GM19043 (cell line): Measurements from ENCODE around the gene SLC12A1.

Experiments
- ATAC-seq: cut with Tn5 transposase; IDR thresholded peaks from one replicate; pipeline ENCODE4 v1.9.1; 2021; ENCODE audit warnings: low read depth; ENCODE audit not compliant: unreplicated experiment

SLC12A1 gene

DNA sequence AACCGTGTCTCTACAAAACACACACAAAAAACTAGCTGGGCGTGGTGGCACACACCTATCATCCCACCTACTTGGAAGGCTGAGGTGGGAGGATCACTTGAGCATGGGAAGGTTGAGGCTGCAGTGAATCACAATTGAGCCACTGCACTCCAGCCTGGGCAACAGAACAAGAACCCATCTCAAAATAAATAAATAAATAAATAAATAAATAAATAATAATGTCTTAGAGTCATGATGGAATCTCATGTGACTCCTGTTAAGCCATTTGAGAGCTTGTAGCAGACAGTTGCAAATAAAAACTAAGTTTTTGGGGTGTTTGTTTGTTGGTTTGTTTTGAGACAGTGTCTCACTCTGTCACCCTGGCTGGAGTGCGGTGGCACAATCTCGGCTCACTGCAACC lies 33.2 kb downstream of the SLC12A1 start:
- ATAC-seq = no peak

DNA sequence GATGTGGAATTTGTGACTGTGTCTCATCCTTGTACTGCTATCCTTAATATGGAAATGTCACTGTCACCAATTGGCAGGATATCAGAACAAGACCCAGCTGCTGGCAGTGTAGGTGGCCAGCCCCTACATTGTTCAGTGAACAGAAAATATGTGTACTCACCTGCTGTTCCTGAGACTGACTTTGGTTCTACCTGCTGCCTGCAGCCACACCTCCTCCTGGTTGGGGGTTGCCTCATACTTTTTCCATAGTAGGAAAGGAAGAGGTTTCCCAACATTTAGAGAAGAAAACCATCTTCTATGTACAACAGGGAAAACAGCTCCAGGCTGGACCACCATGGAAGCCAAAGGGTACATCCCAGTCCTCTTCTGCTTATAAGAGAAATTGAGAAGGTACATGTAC lies 35.9 kb downstream of the SLC12A1 start:
- ATAC-seq = no peak

DNA sequence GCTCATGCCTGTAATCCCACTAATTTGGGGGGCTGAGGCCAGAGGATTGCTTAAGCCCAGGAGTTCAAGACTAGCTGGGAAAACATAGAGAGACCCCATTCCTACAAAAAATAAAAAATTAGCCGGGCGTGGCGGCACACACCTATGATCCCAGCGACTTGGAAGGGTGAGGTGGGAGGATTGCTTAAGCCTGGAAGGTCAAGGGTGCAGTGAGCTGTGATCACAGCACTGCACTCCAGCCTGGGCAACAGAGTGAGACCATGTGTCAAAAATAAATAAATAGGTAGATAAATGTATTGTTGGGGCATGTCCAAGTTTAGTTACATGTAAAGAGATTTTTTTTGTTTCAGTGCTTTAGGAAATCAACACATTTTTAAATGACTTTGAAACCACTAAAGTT lies 36.4 kb downstream of the SLC12A1 start:
- ATAC-seq = no peak

DNA sequence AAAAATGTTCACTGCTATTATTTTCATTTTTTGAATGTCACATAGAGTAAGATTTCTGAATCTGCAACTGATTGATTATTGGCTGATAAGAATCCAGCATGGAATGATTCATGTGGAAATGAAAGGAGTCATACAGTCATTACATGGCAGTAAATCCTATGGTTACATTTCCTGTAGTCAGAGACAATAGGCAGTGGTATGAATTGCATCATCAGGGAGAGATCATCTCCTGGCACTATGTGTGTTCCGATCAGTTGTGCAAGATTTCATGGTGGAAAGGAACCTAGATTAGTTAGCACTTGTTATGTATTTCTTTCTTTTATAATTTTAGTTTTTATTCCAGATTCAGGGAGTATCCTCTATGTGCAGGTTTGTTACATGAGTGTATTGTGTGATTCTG lies 38.8 kb downstream of the SLC12A1 start:
- no peak for ATAC-seq

DNA sequence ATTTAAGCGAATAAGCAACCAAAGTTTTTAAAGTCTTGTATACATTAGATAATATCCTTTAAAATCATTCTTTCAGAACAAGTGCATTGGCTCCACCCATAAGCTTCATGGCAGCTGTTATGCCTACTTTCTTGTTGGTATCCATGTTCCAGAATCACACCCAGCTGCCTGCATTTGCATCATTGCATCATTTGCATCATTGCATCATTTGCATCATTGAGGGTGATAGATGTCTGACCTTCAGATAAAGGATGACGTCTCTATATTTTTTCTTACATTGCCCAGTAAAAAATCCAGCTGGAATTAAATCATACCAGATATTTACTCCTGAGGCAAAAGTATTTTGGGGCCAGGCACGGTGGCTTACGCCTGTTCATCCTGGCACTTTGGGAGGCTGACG lies 42.3 kb downstream of the SLC12A1 start:
- ATAC-seq = no peak

DNA sequence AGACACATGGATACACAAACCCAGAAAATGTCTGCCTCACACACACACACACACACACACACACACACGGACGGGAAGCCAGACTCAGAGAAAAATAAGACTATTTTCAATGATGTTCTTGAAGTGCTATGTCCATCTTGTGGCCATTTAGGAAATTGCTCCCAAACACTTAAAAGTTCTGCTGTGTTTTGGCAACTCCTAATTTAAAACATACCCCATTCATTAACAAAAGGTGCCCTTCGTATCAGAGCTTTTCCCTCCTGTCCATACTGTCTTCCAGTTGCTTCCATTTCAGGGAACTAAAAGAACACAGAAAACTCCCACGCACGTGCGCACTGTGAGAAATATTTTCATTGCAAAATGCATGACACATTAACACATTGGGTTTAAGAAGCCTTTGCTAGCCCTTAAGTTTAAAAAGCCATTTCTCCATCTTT lies 44.6 kb downstream of the SLC12A1 start:
- peak; percentile 66 for ATAC-seq

DNA sequence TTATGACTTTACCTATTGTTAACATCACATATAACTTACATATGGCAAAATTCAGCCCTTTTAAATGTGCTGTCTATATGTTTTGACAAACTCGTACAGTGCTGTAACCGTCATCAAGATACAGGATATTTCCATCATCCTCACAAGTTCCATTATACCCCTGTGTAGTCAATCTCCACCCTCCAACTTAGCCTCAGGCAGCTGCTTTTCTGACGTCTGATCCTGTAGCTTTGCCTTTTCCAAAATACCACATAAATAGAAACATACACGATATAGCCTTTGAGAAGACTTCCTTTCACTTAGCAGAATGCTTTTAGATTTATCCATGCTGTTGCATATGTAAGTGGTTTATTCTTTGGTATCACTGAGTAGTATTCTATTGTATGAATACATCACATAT lies 47.1 kb downstream of the SLC12A1 start:
- ATAC-seq = no peak

DNA sequence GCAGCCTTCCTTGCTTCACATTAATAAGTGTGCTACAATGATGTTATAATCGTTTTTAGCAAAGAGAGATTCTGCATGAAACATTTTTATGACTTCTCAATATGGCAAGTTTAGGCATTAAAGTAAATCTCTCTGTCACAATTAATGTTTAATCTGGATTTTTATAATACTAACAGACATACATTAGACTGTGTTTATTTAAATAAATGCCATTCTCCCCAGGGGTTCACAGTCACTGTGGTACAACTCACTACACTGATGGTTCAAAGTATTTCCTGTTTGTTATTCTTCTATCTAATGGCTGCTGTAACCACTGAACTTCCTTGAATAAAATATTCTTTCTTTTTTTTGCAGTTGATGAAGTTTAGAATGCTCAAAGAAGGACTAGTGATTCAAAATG lies 59.0 kb downstream of the SLC12A1 start:
- no peak for ATAC-seq

DNA sequence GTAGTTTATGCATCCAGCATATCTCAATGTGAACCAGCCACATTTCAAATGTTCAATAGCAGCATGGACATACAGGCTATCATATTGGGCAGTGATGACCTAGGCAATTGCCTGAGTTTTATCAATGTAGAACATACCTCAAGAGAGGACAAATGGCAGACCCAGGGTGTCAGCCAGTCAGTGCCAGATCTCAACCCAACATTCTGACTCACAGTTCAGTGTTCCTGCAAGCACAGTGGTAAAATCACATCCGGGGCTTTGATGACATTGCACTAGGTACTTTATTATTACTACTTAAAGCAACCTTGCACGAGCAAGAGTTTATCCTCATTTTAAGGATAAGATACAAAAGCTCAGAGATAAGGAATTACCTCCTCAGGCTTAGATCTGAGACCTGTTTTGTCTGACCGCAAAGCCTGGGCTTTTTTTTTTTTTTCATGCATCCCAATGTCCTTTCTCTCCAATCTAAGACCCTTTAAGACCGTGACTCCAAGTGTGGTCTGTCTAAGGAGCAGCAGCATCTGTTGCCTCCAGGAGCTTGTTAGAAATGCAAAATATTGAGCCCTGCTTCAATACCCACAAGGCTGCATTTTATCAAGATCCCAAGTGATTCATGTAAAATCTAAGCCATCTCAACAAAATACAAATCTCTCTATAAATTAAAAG lies 60.1 kb downstream of the SLC12A1 start:
- no peak for ATAC-seq

DNA sequence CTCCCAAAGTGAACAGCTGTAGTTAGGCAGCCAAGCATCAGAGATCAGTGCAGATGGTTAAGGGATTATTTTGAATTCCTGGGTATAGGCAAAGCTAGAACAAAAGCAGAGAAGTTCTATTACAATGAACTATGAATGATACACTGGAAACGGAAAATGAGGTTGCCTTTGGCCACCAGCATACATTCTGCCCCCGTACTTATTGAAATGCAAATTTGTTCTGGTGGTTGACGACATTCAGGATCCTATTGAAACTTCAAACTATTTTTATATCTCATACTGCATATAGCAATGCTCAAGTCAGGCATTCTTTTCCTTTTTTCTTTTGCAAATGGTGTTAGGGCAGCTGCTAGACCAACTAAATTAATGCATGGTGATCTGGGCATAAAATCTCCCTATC lies 61.7 kb downstream of the SLC12A1 start:
- ATAC-seq = no peak

DNA sequence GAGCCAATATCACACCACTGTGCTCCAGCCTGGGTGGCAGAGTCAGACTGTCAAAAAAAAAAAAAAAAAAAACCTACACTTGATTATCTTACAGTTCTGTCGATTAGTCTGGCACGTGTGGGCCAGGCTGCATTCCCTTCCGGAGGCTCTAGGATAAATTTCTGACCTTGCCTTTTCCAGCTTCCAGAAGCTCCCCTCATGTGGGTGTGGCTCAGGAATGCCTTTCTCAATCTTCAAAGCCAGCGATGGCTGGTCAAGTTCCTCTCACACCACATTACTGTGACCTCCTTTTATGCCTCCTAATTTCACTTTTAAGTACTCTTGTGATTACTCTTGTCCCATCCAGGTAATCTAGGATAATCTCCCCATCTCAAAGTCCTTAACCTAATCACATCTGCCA lies 66.9 kb downstream of the SLC12A1 start:
- ATAC-seq = no peak

DNA sequence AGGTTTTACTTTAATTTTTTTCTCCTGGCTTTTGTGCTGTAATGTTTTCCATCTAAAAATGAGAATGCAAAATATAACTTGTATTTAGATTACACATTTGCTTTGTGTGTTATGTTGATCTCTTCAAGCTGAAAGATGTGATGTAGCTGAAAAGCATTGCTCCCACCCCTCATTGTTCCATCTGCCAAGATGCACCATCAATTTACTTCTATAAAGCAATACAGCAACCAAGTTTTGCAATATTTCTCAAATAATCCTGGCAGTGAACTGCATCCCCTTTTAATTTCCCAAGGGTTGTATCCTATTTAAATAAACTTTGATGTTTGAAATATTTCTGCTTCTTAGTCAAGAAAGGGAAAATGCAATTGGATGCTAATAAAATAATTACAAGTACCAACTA lies 72.6 kb downstream of the SLC12A1 start:
- ATAC-seq = no peak

DNA sequence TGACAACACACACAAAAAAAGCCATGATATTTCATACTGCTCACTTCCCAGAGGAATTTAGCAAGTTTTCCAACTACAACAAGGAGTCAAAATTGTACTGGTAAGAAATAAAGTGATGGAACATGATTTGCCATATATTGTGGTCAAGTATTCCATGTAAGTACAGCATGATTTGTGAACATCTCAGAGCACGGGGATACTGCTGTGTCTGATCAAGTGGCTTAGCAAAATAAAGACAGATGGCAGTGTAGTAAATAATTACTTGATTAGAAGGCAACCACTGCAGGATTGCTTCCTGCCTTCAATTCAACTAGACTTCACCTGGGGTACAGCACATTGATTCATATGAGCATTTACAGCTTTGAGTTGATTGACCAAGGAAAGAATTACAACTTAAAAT lies 73.5 kb downstream of the SLC12A1 start:
- no peak for ATAC-seq

DNA sequence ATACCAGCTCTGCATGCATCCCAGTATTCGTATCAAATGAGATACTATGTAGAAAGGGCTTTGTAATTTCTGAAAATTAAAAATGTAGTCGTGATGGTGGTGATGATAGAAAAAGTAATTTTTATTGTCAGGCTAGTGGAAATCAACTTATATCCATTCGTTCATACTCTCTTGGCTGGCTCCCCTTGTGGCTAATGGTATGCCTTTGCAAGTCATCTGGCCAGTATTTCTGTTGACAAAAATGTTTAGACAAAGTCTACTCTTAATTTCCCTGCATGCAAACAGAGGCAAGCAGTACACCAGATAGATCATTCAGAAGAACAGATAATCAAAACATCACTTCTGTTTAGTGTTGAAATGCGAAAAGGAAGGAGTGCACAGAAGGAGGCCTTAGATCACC lies 75.6 kb downstream of the SLC12A1 start:
- ATAC-seq = no peak

DNA sequence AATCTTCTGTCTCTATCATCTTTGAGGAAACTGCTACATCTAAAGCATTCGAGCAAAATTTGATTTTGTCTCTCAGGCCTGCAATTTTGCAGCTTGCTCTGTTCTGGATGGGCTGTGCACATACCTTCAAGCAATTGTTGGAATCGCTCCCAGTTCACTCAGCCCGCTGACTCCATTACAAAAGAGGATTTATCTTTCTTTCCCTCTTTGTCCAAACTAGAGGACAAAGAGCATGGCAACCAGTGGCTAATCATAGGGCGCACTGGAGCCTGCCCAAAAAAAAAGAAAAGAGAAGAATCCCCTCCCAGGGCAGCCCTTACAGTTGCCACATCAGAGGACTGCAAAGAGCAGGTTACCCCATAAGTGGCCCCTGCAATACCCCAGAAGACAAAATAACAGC lies 76.1 kb downstream of the SLC12A1 start:
- no peak for ATAC-seq

DNA sequence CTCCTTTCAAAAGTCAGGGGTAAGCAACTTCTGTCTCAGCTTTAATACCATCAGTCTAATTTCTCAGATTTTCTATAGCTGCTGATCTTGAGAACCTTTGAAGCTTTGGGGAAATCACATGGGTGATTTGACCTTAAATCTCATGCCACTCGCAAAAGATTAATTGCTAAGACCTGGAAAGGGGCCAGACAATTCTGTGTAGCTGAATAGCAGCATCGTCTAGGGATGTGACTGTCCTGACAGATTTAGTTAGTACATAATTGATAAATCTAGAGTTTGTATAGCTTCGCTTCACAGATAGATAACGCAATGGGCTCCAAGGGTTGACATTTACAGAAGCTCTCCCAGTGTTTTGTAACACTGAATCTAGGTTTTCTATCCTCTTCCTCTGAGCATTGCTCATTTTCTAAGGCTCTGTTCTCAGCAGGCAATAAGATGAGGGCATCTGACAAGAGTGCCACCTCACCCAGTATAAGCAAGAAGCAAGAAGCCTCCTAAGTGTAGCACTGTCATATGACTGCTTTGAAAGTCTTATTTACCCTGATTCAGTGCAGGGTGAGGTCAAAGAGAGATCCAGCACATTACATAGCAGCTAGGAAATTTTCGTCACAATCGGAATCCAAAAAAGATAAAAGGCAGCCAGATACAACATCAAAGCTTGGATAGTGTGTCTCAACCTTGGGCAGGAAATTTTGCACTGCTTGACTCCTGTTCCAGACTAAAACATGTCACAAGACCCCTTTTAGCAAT lies 77.5 kb downstream of the SLC12A1 start:
- ATAC-seq = no peak

DNA sequence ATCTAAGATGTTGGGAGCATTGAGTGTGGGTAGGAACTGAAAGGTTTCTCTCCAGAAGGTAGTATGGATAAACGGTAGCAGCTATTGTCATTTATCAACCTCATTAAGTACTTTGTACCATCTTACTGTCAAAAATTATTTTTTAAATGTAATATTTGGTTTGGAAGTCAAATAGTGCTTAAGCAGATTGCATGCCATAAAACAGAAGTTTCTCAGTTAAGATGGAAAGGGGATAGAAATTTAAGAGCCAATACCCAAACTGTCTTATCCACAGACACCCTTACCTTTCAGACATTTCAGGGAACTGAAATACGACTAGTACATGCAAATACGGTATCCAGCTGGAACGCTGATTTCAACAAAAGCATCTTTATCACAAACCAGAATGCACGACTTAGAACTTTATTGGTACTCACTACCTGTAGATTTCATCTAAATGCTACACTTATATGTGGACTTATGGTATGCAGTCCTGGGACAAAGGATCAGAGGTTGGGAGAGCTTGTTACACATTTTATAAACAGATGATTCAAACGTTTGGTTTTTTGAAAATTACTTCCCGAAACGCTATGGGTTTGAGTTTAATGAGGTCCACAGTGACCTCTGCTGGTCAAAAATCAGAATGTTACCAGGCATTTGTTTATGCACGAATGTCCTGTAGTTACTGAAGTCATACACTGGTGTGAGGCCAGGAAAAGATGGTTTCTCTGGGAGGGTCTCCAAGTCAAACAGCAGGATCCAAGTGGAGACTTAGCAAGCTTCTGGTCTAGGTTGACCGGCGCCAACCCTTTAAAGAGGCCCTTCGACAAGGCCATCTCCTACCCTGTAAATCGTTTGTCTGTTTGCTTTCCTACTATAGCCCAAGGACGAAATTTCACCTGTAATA lies 79.5 kb downstream of the SLC12A1 start:
- ATAC-seq = peak; percentile 73

DNA sequence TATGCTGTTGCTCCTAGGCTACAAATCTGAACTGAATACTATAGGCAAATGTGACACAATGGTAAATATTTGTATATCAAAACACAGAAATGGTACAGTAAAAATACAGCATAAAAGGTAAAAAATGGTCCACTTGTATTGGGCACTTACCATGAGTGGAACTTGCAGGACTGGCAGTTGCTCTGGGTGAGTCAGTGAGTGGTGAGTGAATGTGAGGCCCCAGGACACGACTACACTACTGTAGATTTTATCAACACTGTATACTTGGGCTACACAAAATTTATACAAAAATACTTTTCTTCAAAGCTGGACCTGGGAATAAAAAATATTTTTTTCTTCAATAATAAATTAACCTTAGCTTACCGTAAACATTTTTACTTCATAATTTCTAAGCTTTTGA lies 83.5 kb downstream of the SLC12A1 start:
- no peak for ATAC-seq

DNA sequence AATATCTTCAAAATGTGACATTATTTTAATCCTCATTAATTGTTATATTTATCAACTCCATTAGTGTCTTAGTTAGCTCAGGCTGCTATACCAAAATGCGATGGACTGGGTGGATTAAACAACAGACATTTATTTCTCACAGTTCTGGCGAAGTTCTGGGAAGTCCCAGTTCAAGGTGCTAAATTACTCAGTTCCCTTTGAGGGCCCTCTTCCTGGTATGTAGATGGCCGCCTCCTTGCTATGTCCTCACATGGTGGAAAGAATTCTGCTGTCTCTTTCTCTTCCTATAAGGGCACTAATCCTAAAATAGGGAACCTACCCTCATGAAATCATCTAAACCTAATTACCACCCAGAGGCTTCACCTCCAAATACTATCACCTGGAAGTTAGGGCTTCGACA lies 86.4 kb downstream of the SLC12A1 start:
- no peak for ATAC-seq

DNA sequence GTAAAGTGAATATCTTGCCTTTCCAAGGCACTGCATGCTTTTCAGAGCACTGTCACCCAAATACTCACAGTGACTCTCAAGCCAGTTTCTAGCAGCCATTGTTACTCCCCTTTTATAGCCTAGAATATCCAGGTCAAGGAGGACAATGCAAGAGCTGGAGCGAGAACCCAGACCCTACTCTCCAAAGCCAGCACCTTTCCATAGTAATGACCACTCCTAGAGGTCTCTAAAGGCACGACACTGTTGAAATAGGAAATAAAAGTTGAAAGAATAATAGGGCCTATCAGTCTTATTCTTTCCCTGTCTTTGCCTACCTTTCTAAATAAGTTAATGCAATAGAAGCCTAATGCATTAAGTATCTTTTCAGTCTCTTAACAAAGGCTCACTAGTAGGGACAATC lies 91.6 kb downstream of the SLC12A1 start:
- ATAC-seq = no peak

DNA sequence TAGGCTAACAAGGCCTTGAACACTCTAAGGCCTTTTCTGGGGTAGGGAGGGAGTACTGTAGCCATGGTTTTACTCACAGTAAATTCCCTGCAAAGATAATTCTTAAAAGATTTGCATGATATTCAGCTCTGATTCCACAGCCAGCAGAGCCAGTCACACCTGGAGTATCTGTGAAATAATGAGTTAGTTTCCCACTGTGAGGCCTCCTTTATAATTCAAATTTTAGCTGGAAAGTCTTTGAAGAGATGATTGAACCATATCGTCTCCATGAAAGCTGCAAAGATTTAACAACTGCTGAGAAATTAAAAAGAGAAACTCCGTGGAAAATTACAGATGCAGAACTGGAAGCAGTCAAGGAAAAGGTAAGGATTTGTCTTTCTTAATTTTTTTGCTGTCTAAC lies 92.8 kb downstream of the SLC12A1 start:
- no peak for ATAC-seq
